Colonic mucosa (tissue), 4 donors: ENCODE results near the gene CEP131. TPM values are rescaled to one million over a fixed set of nuclear protein-coding genes. Genes with fewer than 3 reads are reported as not detected.

Experiments used
- DNase-seq: peaks from one replicate; pipeline ENCODE4 v3.0.0-alpha.2; 2020
- H3K27ac ChIP-seq: fragments of 200-600 bp; one replicate; pipeline ENCODE4 v1.8.0; 2021
- H3K27me3 ChIP-seq: fragments of 200-600 bp; one replicate; pipeline ENCODE4 v1.8.0; 2021
- H3K36me3 ChIP-seq: fragments of 200-600 bp; one replicate; pipeline ENCODE4 v1.8.0; 2021
- H3K4me1 ChIP-seq: fragments of 200-600 bp; one replicate; pipeline ENCODE4 v1.8.0; 2021; ENCODE audit warnings: mild to moderate bottlenecking
- H3K4me3 ChIP-seq: fragments of 200-600 bp; one replicate; pipeline ENCODE4 v1.8.0; 2021
- H3K9ac ChIP-seq, 2 donors: one replicate each; pipeline ENCODE4 v1.7.0; 2013; ENCODE audit warnings: control low read depth in 2 of 2, low read depth in 2 of 2, low read length in 2 of 2
- H3K9me3 ChIP-seq: fragments of 200-600 bp; one replicate; pipeline ENCODE4 v1.8.0; 2021
- CTCF ChIP-seq: fragments of 200-600 bp; IDR thresholded peaks from one replicate; pipeline ENCODE4 v1.8.0; 2022; ENCODE audit warnings: antibody characterized with exemption, mild to moderate bottlenecking
- intact Hi-C: fragments of 100-400 bp; cut with DNase I; formaldehyde crosslinking; loops from one replicate; pipeline ENCODE4 v1.14.1; 2022
- total RNA-seq, 2 donors: library from RNA; stranded (reverse); fragmentation: NEBNext Ultra II Directional in 1 of 2; extraction: Animal tissue kit (Norgen Biotek cat#: 25700) in 1 of 2; gene quantifications; one replicate each; pipeline ENCODE4 v1.2.1, GENCODE V29; 2021
- donor health status: healthy.
- donor health status: DM: no; HTN: no; CAD: no.
- donor health status: DM: no; HTN: no; CAD: no.

CEP131 gene
- total RNA-seq, 2 donors from 2014 or later = 4.3 to 15.0 TPM

GRCh38 chr17:81208651-81209050 is 14.1 kb downstream of the CEP131 start:
- Histone ChIP-seq H3K27ac (no peak overlapping the region), H3K27me3 (no peaks in the 10 kb centered on the region), H3K9ac (no peak overlapping the region), H3K36me3 (no peaks in the 10 kb centered on the region), H3K4me1 (no peaks in the 10 kb centered on the region), H3K9me3 (no peaks in the 10 kb centered on the region), H3K4me3 (no peak overlapping the region)
- no peak for TF ChIP-seq CTCF
- intact Hi-C loops = no loop called here
- DNase-seq = no peak

- Histone ChIP-seq H3K4me3 (no peak overlapping the region), H3K36me3 (no peaks in the 10 kb centered on the region), H3K27ac (no peak overlapping the region), H3K9me3 (no peaks in the 10 kb centered on the region), H3K9ac (no peak overlapping the region), H3K4me1 (no peaks in the 10 kb centered on the region), H3K27me3 (no peaks in the 10 kb centered on the region)
- TF ChIP-seq CTCF = no peak
- intact Hi-C loops = no loop called here
- DNase-seq = no peak
Measured at GRCh38 chr17:81207610-81208581, 14.9 kb downstream of the CEP131 start.

GRCh38 chr17:81206657-81207056 is 16.1 kb downstream of the CEP131 start:
- Histone ChIP-seq H3K4me1 (no peaks in the 10 kb centered on the region), H3K36me3 (no peaks in the 10 kb centered on the region), H3K4me3 (no peak overlapping the region), H3K27me3 (no peaks in the 10 kb centered on the region), H3K27ac (no peak overlapping the region), H3K9ac (no peak overlapping the region), H3K9me3 (no peaks in the 10 kb centered on the region)
- no peak for TF ChIP-seq CTCF
- DNase-seq = no peak
- intact Hi-C loops = no loop called here

GRCh38 chr17:81206166-81206565 is 16.6 kb downstream of the CEP131 start:
- Histone ChIP-seq H3K9me3 (no peaks in the 10 kb centered on the region), H3K9ac (no peak overlapping the region), H3K4me1 (no peaks in the 10 kb centered on the region), H3K4me3 (no peak overlapping the region), H3K36me3 (no peaks in the 10 kb centered on the region), H3K27ac (no peak overlapping the region), H3K27me3 (no peaks in the 10 kb centered on the region)
- intact Hi-C loops = no loop called here
- DNase-seq = no peak
- no peak for TF ChIP-seq CTCF

- no peaks in the 10 kb centered on the region for H3K9me3 ChIP-seq
- no peaks in the 10 kb centered on the region for H3K4me1 ChIP-seq
- H3K9ac ChIP-seq = no peak overlapping the region
- no peak for DNase-seq
- no peaks in the 10 kb centered on the region for H3K27me3 ChIP-seq
- TF ChIP-seq CTCF = no peak
- no peak overlapping the region for H3K4me3 ChIP-seq
- intact Hi-C loops = no loop called here
- no peak overlapping the region for H3K27ac ChIP-seq
- H3K36me3 ChIP-seq = no peaks in the 10 kb centered on the region
Measured at GRCh38 chr17:81204578-81204977, 18.2 kb downstream of the CEP131 start.
